ENCODE measurements around the gene NPC1.

DNA sequence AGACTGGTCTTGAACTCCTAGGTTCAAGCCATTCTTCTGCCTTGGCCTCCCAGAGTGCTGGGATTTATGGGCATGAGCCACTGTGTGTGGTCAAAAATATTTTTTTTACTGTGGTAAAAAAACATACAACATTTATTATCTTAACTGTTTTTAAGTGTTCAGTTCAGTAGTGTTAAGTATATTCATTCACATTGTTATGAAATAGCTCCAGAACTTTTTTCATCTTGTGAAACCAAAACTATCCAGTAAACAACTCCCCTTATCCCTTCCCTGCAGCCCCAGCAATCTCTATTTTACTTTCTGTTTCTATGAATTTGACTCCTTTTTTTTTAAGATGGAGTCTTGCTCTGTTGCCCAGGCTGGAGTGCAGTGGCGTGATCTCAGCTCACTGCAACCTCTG lies 73.7 kb downstream of the NPC1 start:
- TF ChIP-seq POLR2A (IDR thresholded peaks at IDR 0.05; ENCODE audit: low read depth, low read length) (no peak), TAF1 (IDR thresholded peaks at IDR 0.05; ENCODE audit: borderline replicate concordance, low read depth, low read length) (no peak)
